ENCODE data around the gene GNG14. TPM values are rescaled to one million over a fixed set of nuclear protein-coding genes. Genes with fewer than 3 reads are reported as not detected.

Gene GNG14
- total and polyA plus RNA-seq, 2 of the 13 experiments (the other 11 are each of a cell fraction or from before 2014, with no cell fraction given), result not detected

- TF ChIP-seq ZNF276 (CRISPR knock-in tag; IDR thresholded peaks at IDR 0.05; ENCODE audit: low read depth), result no peak
- TF ChIP-seq ZNF580 (CRISPR knock-in tag; IDR thresholded peaks at IDR 0.05; ENCODE audit: borderline replicate concordance, low read depth), result no peak; the same call in 1 of the 2 replicates
- peak; percentile 61; the same call in 1 of the 2 replicates for TF ChIP-seq ZNF317 (CRISPR knock-in tag; IDR thresholded peaks at IDR 0.05)
- peak; percentile 26; the same call in 1 of the 2 replicates for TF ChIP-seq ZNF281 (CRISPR knock-in tag; IDR thresholded peaks at IDR 0.05; ENCODE audit: borderline replicate concordance)
- TF ChIP-seq ZNF768 (CRISPR knock-in tag; IDR thresholded peaks at IDR 0.05), result peak; percentile 67; the same call in 1 of the 2 replicates
- no peak for TF ChIP-seq FOXP1 (IDR thresholded peaks at IDR 0.05)
- TF ChIP-seq FOXP1 (CRISPR knock-in tag; IDR thresholded peaks at IDR 0.05), result no peak
- TF ChIP-seq DPF2 (CRISPR knock-in tag; IDR thresholded peaks at IDR 0.05; ENCODE audit: borderline replicate concordance, low read depth), result no peak
- TF ChIP-seq XRCC5 (optimal IDR thresholded peaks at IDR 0.05; ENCODE audit: low read length), result no peak
- peak; percentile 59 for TF ChIP-seq PAXIP1 (CRISPR knock-in tag; conservative IDR thresholded peaks at IDR 0.05)
- no peak for TF ChIP-seq CREB3 (CRISPR knock-in tag; IDR thresholded peaks at IDR 0.05)
- TF ChIP-seq IRF1 (CRISPR knock-in tag; IDR thresholded peaks at IDR 0.05; ENCODE audit: low read depth), result no peak
- peak; percentile 93 for TF ChIP-seq KAT8 (CRISPR knock-in tag; IDR thresholded peaks at IDR 0.05)
- no peak for TF ChIP-seq ZNF577 (CRISPR knock-in tag; IDR thresholded peaks at IDR 0.05; ENCODE audit: borderline replicate concordance, low read depth)
- TF ChIP-seq FOSL1 (CRISPR knock-in tag; IDR thresholded peaks at IDR 0.05; ENCODE audit: borderline replicate concordance), result no peak
- peak; percentile 40; the same call in 1 of the 2 replicates for TF ChIP-seq MAZ (IDR thresholded peaks at IDR 0.05; ENCODE audit: borderline replicate concordance, low read depth, low read length)
- TF ChIP-seq MAZ (CRISPR knock-in tag; IDR thresholded peaks at IDR 0.05; ENCODE audit: low read depth), result peak; percentile 20; the same call in 1 of the 2 replicates
Observed at GRCh38 chr19:12681074-12681987, 6.5 kb upstream of the GNG14 start, which contains the start of gene DHPS (continued).
